Type B pancreatic cell (in vitro differentiated cells): ENCODE data around the gene BNIP5. TPM values are rescaled to one million over a fixed set of nuclear protein-coding genes. Genes with fewer than 3 reads are reported as not detected.
"Not testable (repeated sequence)": the region's sequence is repeated elsewhere in the genome, so short reads cannot be mapped to it uniquely, and the experiment has no call there.

Source experiments
- DNase-seq: peaks from one replicate; pipeline ENCODE4 v3.0.0; 2021; ENCODE audit warnings: mixed read lengths; ENCODE audit not compliant: unreplicated experiment; ENCODE audit errors: extremely low spot score
- H3K27ac Mint-ChIP-seq: 2 replicates; pipeline ENCODE4 v1.8.0; 2021; ENCODE audit warnings: mild to moderate bottlenecking, mixed read lengths
- H3K27me3 Mint-ChIP-seq: 2 replicates; pipeline ENCODE4 v1.8.0; 2021; ENCODE audit warnings: mixed read lengths
- H3K36me3 Mint-ChIP-seq: 2 replicates; pipeline ENCODE4 v1.8.0; 2021; ENCODE audit warnings: mixed read lengths
- H3K4me1 Mint-ChIP-seq: one replicate; pipeline ENCODE4 v1.8.0; 2021; ENCODE audit warnings: mixed read lengths; ENCODE audit not compliant: unreplicated experiment
- H3K4me3 Mint-ChIP-seq: 2 replicates; pipeline ENCODE4 v1.8.0; 2021; ENCODE audit warnings: mild to moderate bottlenecking, mixed read lengths
- H3K9me3 Mint-ChIP-seq: 2 replicates; pipeline ENCODE4 v1.8.0; 2021; ENCODE audit warnings: mixed read lengths
- total RNA-seq: library from RNA; stranded (reverse); gene quantifications from 2 replicates; pipeline ENCODE4 v1.2.1, GENCODE V29; 2021; ENCODE audit warnings: low replicate concordance
- TF ChIP-seq, protein P1 (sequence below): fragments of 200-600 bp; sonication (generic); conservative IDR thresholded peaks from 2 replicates; pipeline ENCODE4 v1.5.0; 2021; ENCODE audit warnings: antibody characterized with exemption, mild to moderate bottlenecking

Gene BNIP5
- total RNA-seq, 1 donor from 2014 or later: 1.4 TPM

DNA sequence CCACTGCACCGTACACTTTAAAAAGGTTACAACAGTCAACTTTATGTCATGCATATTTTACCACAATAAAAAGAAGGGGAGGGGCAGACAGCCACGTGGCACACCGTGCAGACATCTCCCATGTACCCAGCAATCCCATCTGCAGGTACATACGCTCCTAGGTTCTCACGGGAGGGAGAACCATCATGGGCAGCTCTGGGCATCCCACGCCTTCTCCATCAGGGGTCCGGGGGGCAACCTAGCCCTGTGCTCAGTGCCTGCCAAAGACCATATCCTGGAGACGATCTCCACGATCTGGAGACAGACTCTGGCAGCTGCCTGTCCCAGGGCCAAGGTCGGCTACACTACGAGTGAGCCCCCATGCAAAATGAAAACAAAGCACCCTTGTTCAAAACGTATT, 2.5 kb upstream of the BNIP5 start:
- H3K9me3 Mint-ChIP-seq: no peaks in the 10 kb centered on the region

DNA sequence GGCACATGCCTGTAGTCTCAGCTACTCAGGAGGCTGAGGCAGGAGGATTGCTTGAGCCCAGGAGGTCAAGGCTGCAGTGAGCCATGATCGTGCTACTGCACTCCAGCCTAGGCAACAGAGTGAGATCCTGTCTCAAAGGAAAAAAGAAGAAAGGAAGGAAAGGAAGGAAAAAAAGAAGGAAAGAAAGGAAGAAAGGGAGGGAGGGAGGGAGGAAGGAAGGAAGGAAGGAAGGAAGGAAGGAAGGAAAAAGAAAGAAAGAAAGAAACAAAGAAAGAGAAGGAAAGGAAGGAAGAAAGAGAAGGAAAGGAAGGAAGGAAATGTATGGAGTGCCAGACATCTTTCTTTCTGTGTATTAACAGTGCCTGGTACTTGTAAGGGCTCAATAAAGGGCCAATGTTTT, 1.5 kb upstream of the BNIP5 start:
- not testable (repeated sequence) for H3K27ac Mint-ChIP-seq, DNase-seq, H3K36me3 Mint-ChIP-seq, H3K9me3 Mint-ChIP-seq, H3K4me3 Mint-ChIP-seq
- Mint-ChIP-seq H3K4me1 (peaks cover 36% of the 10 kb centered on the region), H3K27me3 (peaks cover 40% of the 10 kb centered on the region)

More for the DNA sequence above, 2.5 kb upstream of the BNIP5 start:
- Mint-ChIP-seq H3K36me3 (no peaks in the 10 kb centered on the region), H3K4me1 (peaks cover 27% of the 10 kb centered on the region), H3K27me3 (peaks cover 41% of the 10 kb centered on the region), H3K27ac (no peak overlapping the region), H3K4me3 (no peak overlapping the region)
- TF ChIP-seq, protein P1, sequence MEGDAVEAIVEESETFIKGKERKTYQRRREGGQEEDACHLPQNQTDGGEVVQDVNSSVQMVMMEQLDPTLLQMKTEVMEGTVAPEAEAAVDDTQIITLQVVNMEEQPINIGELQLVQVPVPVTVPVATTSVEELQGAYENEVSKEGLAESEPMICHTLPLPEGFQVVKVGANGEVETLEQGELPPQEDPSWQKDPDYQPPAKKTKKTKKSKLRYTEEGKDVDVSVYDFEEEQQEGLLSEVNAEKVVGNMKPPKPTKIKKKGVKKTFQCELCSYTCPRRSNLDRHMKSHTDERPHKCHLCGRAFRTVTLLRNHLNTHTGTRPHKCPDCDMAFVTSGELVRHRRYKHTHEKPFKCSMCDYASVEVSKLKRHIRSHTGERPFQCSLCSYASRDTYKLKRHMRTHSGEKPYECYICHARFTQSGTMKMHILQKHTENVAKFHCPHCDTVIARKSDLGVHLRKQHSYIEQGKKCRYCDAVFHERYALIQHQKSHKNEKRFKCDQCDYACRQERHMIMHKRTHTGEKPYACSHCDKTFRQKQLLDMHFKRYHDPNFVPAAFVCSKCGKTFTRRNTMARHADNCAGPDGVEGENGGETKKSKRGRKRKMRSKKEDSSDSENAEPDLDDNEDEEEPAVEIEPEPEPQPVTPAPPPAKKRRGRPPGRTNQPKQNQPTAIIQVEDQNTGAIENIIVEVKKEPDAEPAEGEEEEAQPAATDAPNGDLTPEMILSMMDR: no peak
- DNase-seq: no peak

DNA sequence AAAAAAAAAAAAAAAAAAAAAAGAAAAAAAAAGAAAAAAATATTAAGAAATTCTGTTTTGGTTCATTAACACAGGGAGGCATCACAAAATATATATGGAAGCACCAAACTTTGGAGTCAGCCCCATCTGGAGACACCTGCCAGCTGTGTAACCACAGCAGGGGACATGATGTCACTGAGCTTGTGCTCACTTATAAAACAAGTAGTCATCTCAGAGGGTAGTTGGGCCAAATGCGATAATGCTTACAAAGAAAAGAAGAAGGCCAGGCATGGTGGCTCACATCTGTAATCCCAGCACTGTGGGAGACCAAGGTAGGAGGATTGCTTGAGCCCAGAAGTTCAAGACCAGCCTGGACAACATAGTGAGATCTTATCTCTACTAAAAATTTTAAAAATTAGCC, 1.1 kb upstream of the BNIP5 start:
- Mint-ChIP-seq H3K4me1 (peaks cover 36% of the 10 kb centered on the region), H3K36me3 (no peaks in the 10 kb centered on the region), H3K9me3 (no peaks in the 10 kb centered on the region), H3K4me3 (no peak overlapping the region), H3K27ac (no peak overlapping the region), H3K27me3 (peaks cover 38% of the 10 kb centered on the region)
- TF ChIP-seq, protein P1: no peak
- DNase-seq: no peak

DNA sequence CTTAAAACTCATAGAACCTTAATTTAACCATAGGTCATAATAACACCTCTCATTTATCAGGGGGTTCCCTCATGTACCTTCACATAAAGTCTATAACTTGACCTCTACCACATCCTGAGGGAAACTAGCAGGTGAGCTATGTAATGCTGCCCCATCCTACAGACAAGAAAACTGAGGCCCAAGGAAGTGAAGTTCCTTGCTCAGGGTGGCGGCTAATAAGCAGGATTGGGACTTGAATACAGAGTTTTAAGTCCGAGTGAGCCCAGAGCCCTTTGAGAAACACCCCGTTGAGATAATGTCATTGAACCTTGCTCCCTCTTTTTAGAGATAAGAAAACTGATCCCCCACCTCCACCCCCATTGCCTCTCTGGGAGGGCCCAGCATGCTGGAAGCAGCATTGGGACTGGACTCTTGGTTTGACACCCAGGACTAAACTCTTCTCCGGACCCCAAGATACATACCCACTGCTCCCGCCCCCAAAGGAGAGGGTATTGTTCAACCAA, 429 bp downstream of the BNIP5 start:
- Mint-ChIP-seq H3K4me3 (no peak overlapping the region), H3K27me3 (peaks cover 41% of the 10 kb centered on the region), H3K36me3 (no peaks in the 10 kb centered on the region), H3K9me3 (no peaks in the 10 kb centered on the region), H3K27ac (peak overlapping the region; percentile 59), H3K4me1 (peaks cover 36% of the 10 kb centered on the region)
- no peak for DNase-seq
- TF ChIP-seq, protein P1: no peak

DNA sequence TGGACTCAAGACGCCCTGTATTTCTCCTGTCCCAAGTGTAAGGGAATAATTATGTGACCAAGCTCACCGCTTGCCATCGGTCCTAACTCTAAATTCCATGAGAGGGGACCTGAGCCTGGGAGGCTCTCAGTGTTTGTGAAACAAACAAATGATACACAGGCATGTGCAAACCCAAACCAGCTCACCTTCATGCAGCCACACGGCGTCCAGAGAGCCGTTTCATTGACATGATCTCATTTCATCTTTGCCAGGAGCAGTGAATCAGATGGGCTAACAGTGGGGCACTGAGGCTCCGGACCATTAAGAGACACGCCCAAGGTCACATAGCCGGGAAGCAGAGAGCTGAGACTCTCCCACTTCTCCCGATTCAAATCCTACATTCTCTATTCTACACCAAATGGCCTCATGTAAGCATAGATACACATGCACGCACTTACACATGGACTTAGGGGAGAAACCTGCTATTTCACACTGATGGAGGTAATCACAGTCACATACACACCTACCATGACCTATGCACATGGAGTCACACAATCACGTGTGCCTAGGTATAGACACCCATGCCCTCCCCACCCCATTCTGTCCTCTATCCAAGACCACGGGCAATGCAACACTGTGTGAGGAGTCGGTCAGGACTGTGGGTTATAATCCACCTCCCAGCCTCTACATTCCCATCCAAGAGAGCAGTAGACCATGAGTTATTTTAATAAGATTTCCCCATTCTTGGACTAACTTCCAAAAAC, 1.1 kb downstream of the BNIP5 start:
- H3K4me1 Mint-ChIP-seq: peaks cover 32% of the 10 kb centered on the region
- peaks cover 37% of the 10 kb centered on the region for H3K27me3 Mint-ChIP-seq
- TF ChIP-seq, protein P1: no peak

DNA sequence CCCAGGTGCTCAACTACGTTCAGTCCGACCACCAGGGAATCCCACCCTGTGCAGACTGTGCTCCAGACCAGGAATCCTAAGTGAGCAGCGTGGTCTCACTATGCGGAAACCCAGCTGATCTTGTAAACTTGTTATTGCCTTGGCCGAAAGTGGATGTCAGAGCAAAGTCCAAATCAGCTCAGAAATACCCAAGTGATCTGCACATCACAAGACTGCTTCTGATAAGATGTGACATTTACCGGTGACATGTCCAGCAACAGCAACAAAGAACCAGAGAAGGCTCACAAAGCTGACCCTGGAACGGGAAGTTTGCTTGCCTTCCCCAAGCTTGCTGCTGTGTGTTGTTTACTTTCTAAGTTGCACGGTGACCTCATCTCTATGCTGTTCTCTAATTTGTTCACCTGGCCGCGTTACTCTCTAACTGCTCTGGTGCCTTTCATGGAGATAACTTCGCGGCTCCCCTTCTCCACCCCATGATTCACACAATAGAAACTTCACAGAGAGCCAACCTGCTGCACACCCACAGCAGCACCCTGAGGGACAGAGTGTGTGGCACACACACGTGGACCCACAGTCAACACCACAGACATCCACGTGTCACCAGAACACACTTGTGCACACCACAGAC, 1.7 kb downstream of the BNIP5 start:
- H3K9me3 Mint-ChIP-seq: no peaks in the 10 kb centered on the region
- no peak for DNase-seq
- H3K36me3 Mint-ChIP-seq: no peaks in the 10 kb centered on the region
- peaks cover 31% of the 10 kb centered on the region for H3K27me3 Mint-ChIP-seq
- peaks cover 25% of the 10 kb centered on the region for H3K4me1 Mint-ChIP-seq
- H3K27ac Mint-ChIP-seq: peak overlapping the region; percentile 81
- peak overlapping the region; percentile 71 for H3K4me3 Mint-ChIP-seq
- TF ChIP-seq, protein P1: no peak

More for the DNA sequence above, 1.1 kb downstream of the BNIP5 start:
- H3K27ac Mint-ChIP-seq: peak overlapping the region; percentile 81
- H3K4me3 Mint-ChIP-seq: peak overlapping the region; percentile 71
- no peaks in the 10 kb centered on the region for H3K9me3 Mint-ChIP-seq
- no peak for DNase-seq
- H3K36me3 Mint-ChIP-seq: no peaks in the 10 kb centered on the region
